ENCODE measurements around the gene ZDHHC11. TPM values are rescaled to one million over a fixed set of nuclear protein-coding genes. Genes with fewer than 3 reads are reported as not detected.

The ZDHHC11 gene
- total RNA-seq, 5 donors from 2014 or later (not counting 1 experiment from before 2014, with no cell fraction given) = 6.5 to 38.0 (median 11.6) TPM

DNA sequence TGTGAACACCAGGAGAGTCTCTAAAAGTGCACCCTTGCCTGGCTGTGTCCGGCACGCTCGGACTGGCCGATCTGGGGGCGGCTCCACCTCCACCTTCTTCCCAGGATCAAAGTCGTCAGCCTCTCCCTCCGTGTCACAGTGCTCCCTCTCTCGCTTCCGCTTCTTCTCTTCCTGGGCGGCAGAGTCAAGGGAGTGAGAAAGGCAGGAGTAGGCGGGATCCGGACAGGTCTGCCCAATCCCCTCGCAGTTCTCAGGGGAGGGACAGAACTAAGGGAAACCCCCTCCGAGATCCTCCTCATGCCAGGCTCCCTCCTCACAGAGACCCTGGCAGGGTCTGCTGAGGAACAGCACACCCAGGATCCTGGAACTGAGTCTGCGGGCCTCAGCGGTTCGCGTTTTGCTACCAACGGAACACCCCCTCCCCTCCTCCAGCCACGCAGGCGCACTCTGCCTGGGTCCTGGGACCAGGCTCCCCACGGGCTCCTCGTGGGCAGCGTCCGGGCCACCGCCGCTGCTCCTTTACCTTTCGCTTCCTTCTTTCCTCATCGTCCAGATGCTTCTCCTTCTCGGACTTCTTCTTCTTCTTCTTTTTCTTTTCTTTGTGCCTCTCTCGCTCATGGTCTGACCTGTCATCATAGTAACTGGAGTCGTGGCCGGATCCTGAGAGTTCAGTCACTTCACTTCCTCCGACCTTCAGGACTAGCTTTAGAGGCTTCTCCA, 40.5 kb upstream of the ZDHHC11 start:
- 91% methylated on average over 29 of the region's 34 CpGs for WGBS (ENCODE audit: insufficient coverage)
- H3K4me1 Mint-ChIP-seq = peaks cover 18 to 36% (median 33%) of the 10 kb centered on the region in 3 donors
- H3K36me3 Mint-ChIP-seq = peaks cover 29% of the 10 kb centered on the region
- CTCF ChIA-PET = no interaction called here
- DNase-seq = no peak
- peaks cover 8 to 57% of the 10 kb centered on the region in 2 donors for H3K36me3 ChIP-seq (ENCODE audit: control insufficient read depth in 2 of 2, extremely low read depth in 1 of 2, insufficient read depth in 1 of 2, low read length in 1 of 2)
- peak overlapping the region; percentile 76 to 82 for H3K4me3 ChIP-seq (ENCODE audit: control insufficient read depth in 1 of 2, extremely low read depth in 1 of 2, low read length in 1 of 2)
- peaks cover 12 to 39% of the 10 kb centered on the region in 2 experiments for H3K4me1 ChIP-seq (ENCODE audit: control insufficient read depth in 1 of 2, extremely low read depth in 1 of 2, insufficient read depth in 2 of 2, low read length in 2 of 2)
- peaks cover 0 to 7% of the 10 kb centered on the region in 2 experiments for H3K27me3 ChIP-seq (replicated peaks in 1 of 2; ENCODE audit: control insufficient read depth in 2 of 2, extremely low read depth in 1 of 2, insufficient read depth in 2 of 2, low read length in 1 of 2)
- H3K9me3 Mint-ChIP-seq = no peaks in the 10 kb centered on the region
- H3K27ac Mint-ChIP-seq = peak overlapping the region; percentile 40 to 83
- H3K9me3 ChIP-seq = no peaks in the 10 kb centered on the region
- POLR2A ChIA-PET = no interaction called here
- H3K4me3 Mint-ChIP-seq = peak overlapping the region; percentile 82 to 87 (median 85)
- H3K27ac ChIP-seq (ENCODE audit: low read length) = no peak overlapping the region
- no peak for ATAC-seq (replicated peaks in 1 of 4)
- no peaks in the 10 kb centered on the region for H3K27me3 Mint-ChIP-seq

DNA sequence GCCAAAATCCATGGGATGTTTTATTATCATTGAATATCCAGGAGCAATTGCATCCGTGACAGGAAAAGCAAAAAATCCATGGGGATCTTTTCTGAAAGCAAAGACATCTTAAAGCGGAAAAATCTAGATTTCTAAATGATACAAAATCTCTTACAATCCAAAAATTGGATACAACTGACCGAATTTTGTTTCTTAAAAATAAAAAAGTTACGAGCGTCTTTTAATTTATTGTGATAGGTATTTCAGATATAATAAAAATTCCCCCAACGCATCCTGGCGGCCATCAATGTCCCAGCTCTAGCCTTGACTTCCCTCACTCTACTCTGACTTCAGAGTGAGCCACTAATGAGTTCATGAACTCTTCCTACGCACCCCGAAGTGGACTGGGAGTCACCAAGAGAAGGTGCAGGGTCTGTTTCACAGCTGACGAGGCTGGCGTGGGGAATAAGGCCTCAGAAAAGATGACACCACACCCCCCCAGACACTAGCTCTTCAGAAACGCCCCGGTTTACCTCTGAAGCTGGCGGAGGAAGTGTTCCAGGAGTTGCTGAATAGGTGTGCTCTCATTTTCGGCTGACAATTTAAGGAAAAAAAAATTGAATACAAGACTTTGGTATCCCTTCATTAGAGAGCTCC, 38.4 kb upstream of the ZDHHC11 start:
- ATAC-seq (replicated peaks in 1 of 4) (no peak), DNase-seq (no peak)
- H3K9me3 ChIP-seq = no peaks in the 10 kb centered on the region
- Mint-ChIP-seq H3K27ac (no peak overlapping the region), H3K4me3 (no peak overlapping the region), H3K9me3 (no peaks in the 10 kb centered on the region), H3K36me3 (peaks cover 43% of the 10 kb centered on the region), H3K4me1 (peaks cover 18 to 39% (median 33%) of the 10 kb centered on the region in 3 donors), H3K27me3 (no peaks in the 10 kb centered on the region)
- WGBS (ENCODE audit: insufficient coverage) = 92% methylated on average over 4 of the region's 15 CpGs
- ChIA-PET CTCF (no interaction called here), POLR2A (no interaction called here)
- peaks cover 12 to 39% of the 10 kb centered on the region in 2 experiments for H3K4me1 ChIP-seq (ENCODE audit: control insufficient read depth in 1 of 2, extremely low read depth in 1 of 2, insufficient read depth in 2 of 2, low read length in 2 of 2)
- no peak overlapping the region for H3K4me3 ChIP-seq (ENCODE audit: control insufficient read depth in 1 of 2, extremely low read depth in 1 of 2, low read length in 1 of 2)
- no peak overlapping the region for H3K27ac ChIP-seq (ENCODE audit: low read length)
- peaks cover 10 to 78% of the 10 kb centered on the region in 2 donors for H3K36me3 ChIP-seq (ENCODE audit: control insufficient read depth in 2 of 2, extremely low read depth in 1 of 2, insufficient read depth in 1 of 2, low read length in 1 of 2)
- H3K27me3 ChIP-seq (replicated peaks in 1 of 2; ENCODE audit: control insufficient read depth in 2 of 2, extremely low read depth in 1 of 2, insufficient read depth in 2 of 2, low read length in 1 of 2) = peaks cover 0 to 7% of the 10 kb centered on the region in 2 experiments

DNA sequence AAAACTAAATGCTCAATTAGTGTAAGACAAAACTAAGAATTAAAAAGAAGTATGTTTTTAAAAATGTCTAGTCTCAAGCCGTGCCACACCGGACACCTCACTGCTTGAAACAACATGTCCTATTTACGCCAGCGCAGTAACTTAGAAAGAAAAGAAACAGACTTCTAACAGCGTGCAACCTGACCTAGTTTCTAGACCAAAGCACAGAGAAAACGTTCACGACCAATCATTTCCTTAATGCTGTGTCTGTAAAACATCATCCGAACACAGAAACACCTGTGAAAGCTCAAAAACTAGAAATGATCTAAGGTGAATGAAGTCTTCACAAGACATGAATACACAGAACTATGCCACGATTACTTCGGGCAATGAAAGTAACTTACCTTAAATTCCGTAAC, 37.9 kb upstream of the ZDHHC11 start:
- Mint-ChIP-seq H3K4me1 (peaks cover 18 to 39% (median 33%) of the 10 kb centered on the region in 3 donors), H3K27ac (no peak overlapping the region), H3K27me3 (no peaks in the 10 kb centered on the region), H3K36me3 (peaks cover 47% of the 10 kb centered on the region), H3K9me3 (no peaks in the 10 kb centered on the region), H3K4me3 (no peak overlapping the region)
- Histone ChIP-seq H3K9me3 (no peaks in the 10 kb centered on the region), H3K27me3 (replicated peaks in 1 of 2; ENCODE audit: control insufficient read depth in 2 of 2, extremely low read depth in 1 of 2, insufficient read depth in 2 of 2, low read length in 1 of 2) (peaks cover 0 to 5% of the 10 kb centered on the region in 2 experiments), H3K36me3 (ENCODE audit: control insufficient read depth in 2 of 2, extremely low read depth in 1 of 2, insufficient read depth in 1 of 2, low read length in 1 of 2) (peaks cover 10 to 84% of the 10 kb centered on the region in 2 donors), H3K27ac (ENCODE audit: low read length) (no peak overlapping the region), H3K4me3 (ENCODE audit: control insufficient read depth in 1 of 2, extremely low read depth in 1 of 2, low read length in 1 of 2) (no peak overlapping the region), H3K4me1 (ENCODE audit: control insufficient read depth in 1 of 2, extremely low read depth in 1 of 2, insufficient read depth in 2 of 2, low read length in 2 of 2) (peaks cover 12 to 39% of the 10 kb centered on the region in 2 experiments)
- ChIA-PET POLR2A (no interaction called here), CTCF (interaction anchor here in 1 of 2 donors (0.5 kb wide), 1 partner anchor 460 kb away, joined by 3 read pairs; no protein-coding TSS in a partner anchor)
- WGBS (ENCODE audit: insufficient coverage) = 67% methylated on average over 5 of the region's 11 CpGs
- DNase-seq = no peak
- no peak for ATAC-seq (replicated peaks in 1 of 4)

DNA sequence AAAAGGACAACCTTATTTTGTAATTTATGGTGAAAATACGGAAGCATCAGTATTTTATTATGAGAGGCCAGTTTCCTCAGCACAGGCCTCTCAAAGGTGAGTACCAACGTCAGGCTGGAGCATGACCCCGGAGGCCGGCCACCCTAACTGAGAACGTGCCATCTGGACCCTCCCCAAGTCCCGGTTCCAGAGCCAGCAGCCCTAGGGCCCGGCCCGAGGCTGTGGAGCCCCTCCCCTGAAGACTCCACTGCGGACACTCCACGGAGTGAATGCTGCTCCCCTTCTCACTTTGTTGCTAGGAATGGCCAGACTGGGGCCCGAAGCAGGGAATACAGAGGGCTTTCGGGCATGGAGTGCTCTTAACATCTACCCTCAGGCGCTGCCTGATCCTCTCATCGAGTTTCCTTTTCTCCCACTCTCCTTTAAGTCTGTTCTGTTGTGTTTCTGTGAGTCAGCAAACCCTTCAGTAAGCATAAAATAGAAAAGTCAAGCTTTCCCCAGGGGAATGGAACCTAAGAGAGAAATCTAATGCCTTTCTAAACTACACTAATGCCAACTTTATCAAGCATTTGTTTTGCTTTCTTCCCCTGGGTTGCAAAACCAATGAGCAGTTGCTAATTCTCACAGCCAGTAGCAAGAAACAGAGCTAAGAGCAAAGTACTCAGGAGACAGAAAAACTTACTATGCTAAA, 37.3 kb upstream of the ZDHHC11 start:
- peaks cover 11 to 34% of the 10 kb centered on the region in 2 experiments for H3K4me1 ChIP-seq (ENCODE audit: control insufficient read depth in 1 of 2, extremely low read depth in 1 of 2, insufficient read depth in 2 of 2, low read length in 2 of 2)
- Mint-ChIP-seq H3K27me3 (no peaks in the 10 kb centered on the region), H3K36me3 (peaks cover 51% of the 10 kb centered on the region), H3K9me3 (no peaks in the 10 kb centered on the region), H3K4me1 (peaks cover 21 to 42% (median 36%) of the 10 kb centered on the region in 3 donors), H3K4me3 (no peak overlapping the region), H3K27ac (no peak overlapping the region)
- no peak overlapping the region for H3K27ac ChIP-seq (ENCODE audit: low read length)
- no peaks in the 10 kb centered on the region for H3K9me3 ChIP-seq
- H3K27me3 ChIP-seq (replicated peaks in 1 of 2; ENCODE audit: control insufficient read depth in 2 of 2, extremely low read depth in 1 of 2, insufficient read depth in 2 of 2, low read length in 1 of 2) = no peaks in the 10 kb centered on the region
- ChIA-PET POLR2A (no interaction called here), CTCF (interaction anchor here in 1 of 2 donors (0.5 kb wide), 1 partner anchor 460 kb away, joined by 3 read pairs; no protein-coding TSS in a partner anchor)
- H3K36me3 ChIP-seq (ENCODE audit: control insufficient read depth in 2 of 2, extremely low read depth in 1 of 2, insufficient read depth in 1 of 2, low read length in 1 of 2) = peaks cover 14 to 89% of the 10 kb centered on the region in 2 donors
- no peak overlapping the region for H3K4me3 ChIP-seq (ENCODE audit: control insufficient read depth in 1 of 2, extremely low read depth in 1 of 2, low read length in 1 of 2)
- 98% methylated on average over 7 of the region's 14 CpGs for WGBS (ENCODE audit: insufficient coverage)
- ATAC-seq (replicated peaks in 1 of 4) = no peak
- DNase-seq = no peak

DNA sequence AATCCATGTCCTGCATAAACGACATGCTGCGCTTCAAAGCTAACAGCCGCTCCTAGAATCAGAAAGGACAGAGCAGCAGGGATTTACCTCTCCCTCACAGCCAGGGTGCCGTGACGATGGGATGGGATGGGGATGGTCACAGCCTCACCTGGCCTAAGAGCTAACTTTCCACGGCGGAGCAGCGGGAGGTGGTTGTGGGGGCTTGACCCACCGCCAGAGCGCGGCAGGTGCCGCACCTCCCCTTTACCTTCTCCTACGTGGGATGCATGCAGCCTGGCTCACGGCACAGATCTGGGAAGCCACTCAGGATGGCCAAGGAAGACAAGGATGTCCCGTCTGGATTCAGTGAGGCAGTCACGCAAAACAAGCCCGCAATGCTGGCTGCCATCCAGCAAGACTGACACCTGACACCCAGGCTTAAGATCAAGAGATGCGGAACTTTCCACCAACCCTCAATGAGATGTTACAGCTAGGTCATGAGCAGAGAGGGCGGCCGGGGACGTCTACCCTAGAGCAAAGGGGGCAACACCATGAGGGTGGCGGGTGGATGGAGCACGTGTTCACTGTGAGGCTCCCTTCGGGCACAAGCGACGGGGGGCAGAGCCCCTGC, 36.0 kb upstream of the ZDHHC11 start:
- H3K4me1 ChIP-seq (ENCODE audit: control insufficient read depth in 1 of 2, extremely low read depth in 1 of 2, insufficient read depth in 2 of 2, low read length in 2 of 2) = peaks cover 7 to 30% of the 10 kb centered on the region in 2 experiments
- no peak for ATAC-seq (replicated peaks in 1 of 4)
- DNase-seq = no peak
- no peaks in the 10 kb centered on the region for H3K27me3 ChIP-seq (replicated peaks in 1 of 2; ENCODE audit: control insufficient read depth in 2 of 2, extremely low read depth in 1 of 2, insufficient read depth in 2 of 2, low read length in 1 of 2)
- peaks cover 20 to 89% of the 10 kb centered on the region in 2 donors for H3K36me3 ChIP-seq (ENCODE audit: control insufficient read depth in 2 of 2, extremely low read depth in 1 of 2, insufficient read depth in 1 of 2, low read length in 1 of 2)
- Mint-ChIP-seq H3K4me3 (no peak overlapping the region), H3K27me3 (no peaks in the 10 kb centered on the region), H3K36me3 (peaks cover 63% of the 10 kb centered on the region), H3K4me1 (peaks cover 32 to 53% (median 47%) of the 10 kb centered on the region in 3 donors), H3K9me3 (peaks cover 6 to 11% (median 7%) of the 10 kb centered on the region in 3 donors), H3K27ac (no peak overlapping the region)
- no peaks in the 10 kb centered on the region for H3K9me3 ChIP-seq
- 92% methylated on average over 19 of the region's 26 CpGs for WGBS (ENCODE audit: insufficient coverage)
- ChIA-PET POLR2A (no interaction called here), CTCF (no interaction called here)
- no peak overlapping the region for H3K4me3 ChIP-seq (ENCODE audit: control insufficient read depth in 1 of 2, extremely low read depth in 1 of 2, low read length in 1 of 2)
- H3K27ac ChIP-seq (ENCODE audit: low read length) = no peak overlapping the region

DNA sequence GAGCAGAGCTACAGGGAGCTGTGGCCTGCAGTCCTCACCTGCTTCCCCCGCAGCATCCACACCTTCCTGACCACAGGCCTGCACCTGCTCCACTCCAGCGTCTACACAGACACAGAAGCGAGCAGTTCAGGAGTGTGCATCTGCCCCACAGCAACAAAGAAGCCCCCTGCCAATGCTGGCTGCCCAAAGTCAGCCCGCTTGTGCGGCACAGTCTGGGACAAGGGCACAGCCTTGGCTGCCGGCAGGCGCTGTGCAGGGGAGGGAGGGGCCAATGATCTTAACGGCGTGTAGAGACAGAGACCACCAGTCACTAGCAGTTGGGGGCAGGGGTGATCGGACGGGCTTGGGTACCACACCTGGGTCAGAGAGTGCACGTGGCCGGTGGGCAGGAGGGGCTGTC, 35.2 kb upstream of the ZDHHC11 start:
- ATAC-seq (replicated peaks in 1 of 4) (no peak), DNase-seq (no peak)
- H3K4me3 Mint-ChIP-seq = no peak overlapping the region
- no peak overlapping the region for H3K4me3 ChIP-seq (ENCODE audit: control insufficient read depth in 1 of 2, extremely low read depth in 1 of 2, low read length in 1 of 2)
- H3K36me3 Mint-ChIP-seq = peaks cover 68% of the 10 kb centered on the region
- H3K27ac ChIP-seq (ENCODE audit: low read length) = no peak overlapping the region
- H3K36me3 ChIP-seq (ENCODE audit: control insufficient read depth in 2 of 2, extremely low read depth in 1 of 2, insufficient read depth in 1 of 2, low read length in 1 of 2) = peaks cover 20 to 90% of the 10 kb centered on the region in 2 donors
- 100% methylated on average over 6 of the region's 13 CpGs for WGBS (ENCODE audit: insufficient coverage)
- H3K27me3 ChIP-seq (replicated peaks in 1 of 2; ENCODE audit: control insufficient read depth in 2 of 2, extremely low read depth in 1 of 2, insufficient read depth in 2 of 2, low read length in 1 of 2) = no peaks in the 10 kb centered on the region
- no peaks in the 10 kb centered on the region for H3K9me3 ChIP-seq
- peaks cover 29 to 51% (median 44%) of the 10 kb centered on the region in 3 donors for H3K4me1 Mint-ChIP-seq
- ChIA-PET POLR2A (no interaction called here), CTCF (no interaction called here)
- no peak overlapping the region for H3K27ac Mint-ChIP-seq
- H3K9me3 Mint-ChIP-seq = peaks cover 6 to 11% (median 7%) of the 10 kb centered on the region in 3 donors
- H3K4me1 ChIP-seq (ENCODE audit: control insufficient read depth in 1 of 2, extremely low read depth in 1 of 2, insufficient read depth in 2 of 2, low read length in 2 of 2) = peaks cover 0 to 30% of the 10 kb centered on the region in 2 experiments
- H3K27me3 Mint-ChIP-seq = no peaks in the 10 kb centered on the region
